WERI-Rb-1 (cell line): Measurements from ENCODE around the gene MRTFA.

ENCODE experiments used
- DNase-seq: peaks from one replicate; pipeline ENCODE4 v3.0.0-alpha.2; 2020
- H3K27ac ChIP-seq: fragments of 250-450 bp; sonication (Bioruptor Pico); 2 replicates; pipeline ENCODE4 v1.5.1; 2020; ENCODE audit warnings: mild to moderate bottlenecking, moderate library complexity
- H3K27me3 ChIP-seq: fragments of 250-450 bp; sonication (Bioruptor Pico); 2 replicates; pipeline ENCODE4 v1.5.1; 2021; ENCODE audit warnings: mild to moderate bottlenecking, low read depth, moderate library complexity; ENCODE audit not compliant: insufficient read depth, severe bottlenecking
- H3K36me3 ChIP-seq: fragments of 250-450 bp; sonication (Bioruptor Pico); 2 replicates; pipeline ENCODE4 v1.5.1; 2020; ENCODE audit warnings: mild to moderate bottlenecking, moderate library complexity
- H3K4me3 ChIP-seq: 2 replicates; pipeline ENCODE4 v1.5.1; 2011; ENCODE audit warnings: low read depth, mild to moderate bottlenecking, control low read depth, low read length
- H3K9me3 ChIP-seq: fragments of 250-450 bp; sonication (Bioruptor Pico); 2 replicates; pipeline ENCODE4 v1.5.1; 2021; ENCODE audit warnings: mild to moderate bottlenecking, moderate library complexity; ENCODE audit not compliant: severe bottlenecking
- CTCF ChIP-seq: IDR thresholded peaks from 2 replicates; pipeline ENCODE4 v1.5.1; 2011; ENCODE audit warnings: low read depth, mild to moderate bottlenecking, control low read depth, inconsistent platforms, low read length

MRTFA gene

GRCh38 chr22:40636380-40637182 is at the start of gene MRTFA:
Gene MRTFA (minus strand): TSS chr22:40636719.
- H3K9me3 ChIP-seq = no peaks in the 10 kb centered on the region
- peak; percentile 100 for DNase-seq
- peaks cover 3% of the 10 kb centered on the region for H3K36me3 ChIP-seq
- peak within 1 kb of the TSS; percentile 78 for H3K27ac ChIP-seq
- H3K27me3 ChIP-seq = no peaks in the 10 kb centered on the region
- no peak for TF ChIP-seq CTCF
- peak within 1 kb of the TSS; percentile 92 for H3K4me3 ChIP-seq

GRCh38 chr22:40685406-40685805 is 48.9 kb upstream of the MRTFA start:
- Histone ChIP-seq H3K4me3 (peak overlapping the region; percentile 19; the same call in 1 of the 2 replicates), H3K27ac (peak overlapping the region; percentile 64)

GRCh38 chr22:40684728-40685127 is 48.2 kb upstream of the MRTFA start:
- DNase-seq = peak; percentile 75
- no peaks in the 10 kb centered on the region for H3K9me3 ChIP-seq
- no peak for TF ChIP-seq CTCF
- no peaks in the 10 kb centered on the region for H3K36me3 ChIP-seq
- peak overlapping the region; percentile 64 for H3K27ac ChIP-seq
- H3K4me3 ChIP-seq = peak overlapping the region; percentile 19
- H3K27me3 ChIP-seq = no peaks in the 10 kb centered on the region

More at GRCh38 chr22:40685406-40685805, 48.9 kb upstream of the MRTFA start:
- no peaks in the 10 kb centered on the region for H3K9me3 ChIP-seq
- no peak for TF ChIP-seq CTCF
- H3K27me3 ChIP-seq = no peaks in the 10 kb centered on the region
- H3K36me3 ChIP-seq = no peaks in the 10 kb centered on the region
- DNase-seq = no peak

GRCh38 chr22:40681451-40681850 is 44.9 kb upstream of the MRTFA start:
- Histone ChIP-seq H3K27me3 (no peaks in the 10 kb centered on the region), H3K4me3 (no peak overlapping the region), H3K27ac (no peak overlapping the region), H3K9me3 (no peaks in the 10 kb centered on the region), H3K36me3 (no peaks in the 10 kb centered on the region)
- DNase-seq = no peak
- no peak for TF ChIP-seq CTCF

GRCh38 chr22:40680819-40681183 is 44.3 kb upstream of the MRTFA start:
- no peak for TF ChIP-seq CTCF
- no peaks in the 10 kb centered on the region for H3K27me3 ChIP-seq
- peak overlapping the region; percentile 49 for H3K27ac ChIP-seq
- H3K36me3 ChIP-seq = no peaks in the 10 kb centered on the region
- H3K4me3 ChIP-seq = peak overlapping the region; percentile 26; the same call in 1 of the 2 replicates
- DNase-seq = no peak
- no peaks in the 10 kb centered on the region for H3K9me3 ChIP-seq
